HEK293 (cell line): Measurements from ENCODE around the gene GPR39.

Source experiments
- CTCF ChIA-PET: fragments of 350-600 bp; formaldehyde crosslinking; extraction: SDS; loops from one replicate; lab custom pipeline; 2021; ENCODE audit warnings: antibody characterized with exemption; lab: Yijun Ruan, JAX
- POLR2A ChIA-PET: fragments of 300-600 bp; formaldehyde crosslinking; extraction: SDS; loops from one replicate; lab custom pipeline; 2020; ENCODE audit warnings: antibody characterized with exemption, inconsistent platforms; lab: Yijun Ruan, JAX
- H3K27ac ChIP-seq: fragments of 200-500 bp; sonication (Bioruptor generic); 2 replicates; pipeline ENCODE4 v1.5.1; 2014; ENCODE audit warnings: low read depth, low read length, control low read depth, inconsistent platforms; ENCODE audit errors: extremely low read depth
- H3K36me3 ChIP-seq, 2 experiments: fragments of 200-500 bp in 1 of 2; sonication (Bioruptor generic) in 1 of 2; 1 replicate in 1 of 2; 2 replicates in 1 of 2; pipeline ENCODE4 v1.5.1; 2014 to 2017; ENCODE audit warnings: inconsistent platforms in 2 of 2, low read length in 2 of 2; ENCODE audit not compliant: control insufficient read depth in 2 of 2, insufficient read depth in 1 of 2
- H3K4me1 ChIP-seq: fragments of 200-500 bp; sonication (Bioruptor generic); 2 replicates; pipeline ENCODE4 v1.5.1; 2014; ENCODE audit warnings: mild to moderate bottlenecking, low read length, inconsistent platforms; ENCODE audit not compliant: control insufficient read depth, insufficient read depth
- H3K4me3 ChIP-seq: 2 replicates; pipeline ENCODE4 v1.5.1; 2011; ENCODE audit warnings: low read depth, mild to moderate bottlenecking, control low read depth, low read length, moderate library complexity
- H3K9me3 ChIP-seq: fragments of 200-500 bp; sonication (Bioruptor generic); 2 replicates; pipeline ENCODE4 v1.5.1; 2014; ENCODE audit warnings: low read depth, low read length, inconsistent platforms; ENCODE audit not compliant: control insufficient read depth, insufficient read depth
- BCL11A ChIP-seq: fragments of 450-650 bp; formaldehyde crosslinking; IDR thresholded peaks from 2 replicates; pipeline ENCODE4 v1.5.1; 2016; ENCODE audit warnings: low read depth, missing biosample characterization, missing genetic modification characterization
- EGR2 ChIP-seq: fragments of 450-650 bp; formaldehyde crosslinking; IDR thresholded peaks from 2 replicates; pipeline ENCODE4 v1.5.1; 2016; ENCODE audit warnings: low read depth, missing biosample characterization, missing genetic modification characterization
- IKZF3 ChIP-seq: fragments of 450-650 bp; IDR thresholded peaks from 2 replicates; pipeline ENCODE4 v1.5.0; 2018; ENCODE audit warnings: missing biosample characterization, mild to moderate bottlenecking, missing genetic modification characterization, moderate library complexity
- KLF16 ChIP-seq: fragments of 450-650 bp; formaldehyde crosslinking; IDR thresholded peaks from 2 replicates; pipeline ENCODE4 v1.5.1; 2017; ENCODE audit warnings: missing biosample characterization, missing genetic modification characterization
- WT1 ChIP-seq: fragments of 450-650 bp; formaldehyde crosslinking; IDR thresholded peaks from 2 replicates; pipeline ENCODE4 v1.5.1; 2016; ENCODE audit warnings: missing biosample characterization, missing genetic modification characterization
- YY1 ChIP-seq: fragments of 450-650 bp; formaldehyde crosslinking; IDR thresholded peaks from 2 replicates; pipeline ENCODE4 v1.5.1; 2018; ENCODE audit warnings: missing biosample characterization, missing genetic modification characterization
- ZFP41 ChIP-seq: fragments of 450-650 bp; formaldehyde crosslinking; IDR thresholded peaks from 2 replicates; pipeline ENCODE4 v1.5.1; 2016; ENCODE audit warnings: missing biosample characterization, missing genetic modification characterization, borderline replicate concordance
- ZFP69B ChIP-seq: fragments of 450-650 bp; formaldehyde crosslinking; IDR thresholded peaks from 2 replicates; pipeline ENCODE4 v1.5.1; 2016; ENCODE audit warnings: missing biosample characterization, missing genetic modification characterization
- ZNF114 ChIP-seq: fragments of 450-650 bp; formaldehyde crosslinking; IDR thresholded peaks from 2 replicates; pipeline ENCODE4 v1.5.0; 2017; ENCODE audit warnings: missing biosample characterization, missing genetic modification characterization
- ZNF24 ChIP-seq: fragments of 450-650 bp; formaldehyde crosslinking; IDR thresholded peaks from 2 replicates; pipeline ENCODE4 v1.5.1; 2016; ENCODE audit warnings: missing biosample characterization, missing genetic modification characterization
- ZNF274 ChIP-seq, 2 experiments: fragments of 200-500 bp in 1 of 2; fragments of 450-650 bp in 1 of 2; sonication (Bioruptor generic) in 1 of 2; formaldehyde crosslinking in 1 of 2; IDR thresholded peaks; 2 replicates each; pipeline versions ENCODE4 v1.5.1 to v1.6.1; 2014 to 2016; ENCODE audit warnings: borderline replicate concordance in 1 of 2, inconsistent platforms in 1 of 2, low read length in 1 of 2, missing biosample characterization in 1 of 2, missing genetic modification characterization in 1 of 2
- ZNF335 ChIP-seq: fragments of 450-650 bp; formaldehyde crosslinking; conservative IDR thresholded peaks from 2 replicates; pipeline ENCODE4 v1.5.1; 2016; ENCODE audit warnings: missing biosample characterization, missing genetic modification characterization
- ZNF341 ChIP-seq: fragments of 450-650 bp; formaldehyde crosslinking; IDR thresholded peaks from 2 replicates; pipeline ENCODE4; 2016; ENCODE audit warnings: low read depth, missing biosample characterization, missing genetic modification characterization
- ZNF596 ChIP-seq: fragments of 450-650 bp; IDR thresholded peaks from 2 replicates; pipeline ENCODE4 v1.5.0; 2018; ENCODE audit warnings: missing biosample characterization, mild to moderate bottlenecking, missing genetic modification characterization, moderate library complexity
- ZNF76 ChIP-seq: fragments of 450-650 bp; formaldehyde crosslinking; IDR thresholded peaks from 2 replicates; pipeline ENCODE4; 2016; ENCODE audit warnings: low read depth, missing biosample characterization, missing genetic modification characterization, borderline replicate concordance
- ZNF768 ChIP-seq: fragments of 450-650 bp; formaldehyde crosslinking; IDR thresholded peaks from 2 replicates; pipeline ENCODE4 v1.5.1; 2018; ENCODE audit warnings: missing biosample characterization, mild to moderate bottlenecking, missing genetic modification characterization
- TF ChIP-seq, protein P1 (sequence below): fragments of 450-650 bp; formaldehyde crosslinking; IDR thresholded peaks from 2 replicates; pipeline ENCODE4 v1.5.1; 2017; ENCODE audit warnings: missing biosample characterization, missing genetic modification characterization
- TF ChIP-seq, protein P2 (sequence below): fragments of 450-650 bp; formaldehyde crosslinking; IDR thresholded peaks from 2 replicates; pipeline ENCODE4 v1.5.1; 2016; ENCODE audit warnings: missing biosample characterization, missing genetic modification characterization
- TF ChIP-seq, protein P3 (sequence below): fragments of 450-650 bp; formaldehyde crosslinking; conservative IDR thresholded peaks from 2 replicates; pipeline ENCODE4 v1.5.1; 2016; ENCODE audit warnings: low read depth, missing biosample characterization, missing genetic modification characterization
- TF ChIP-seq, protein P4 (sequence below): IDR thresholded peaks from 2 replicates; pipeline ENCODE4 v1.6.1; 2011; ENCODE audit warnings: mild to moderate bottlenecking, low read depth, low read length, borderline replicate concordance
- TF ChIP-seq, protein P5 (sequence below): fragments of 450-650 bp; formaldehyde crosslinking; IDR thresholded peaks from 2 replicates; pipeline ENCODE4 v1.5.1; 2017; ENCODE audit warnings: missing biosample characterization, missing genetic modification characterization

GPR39 gene

DNA sequence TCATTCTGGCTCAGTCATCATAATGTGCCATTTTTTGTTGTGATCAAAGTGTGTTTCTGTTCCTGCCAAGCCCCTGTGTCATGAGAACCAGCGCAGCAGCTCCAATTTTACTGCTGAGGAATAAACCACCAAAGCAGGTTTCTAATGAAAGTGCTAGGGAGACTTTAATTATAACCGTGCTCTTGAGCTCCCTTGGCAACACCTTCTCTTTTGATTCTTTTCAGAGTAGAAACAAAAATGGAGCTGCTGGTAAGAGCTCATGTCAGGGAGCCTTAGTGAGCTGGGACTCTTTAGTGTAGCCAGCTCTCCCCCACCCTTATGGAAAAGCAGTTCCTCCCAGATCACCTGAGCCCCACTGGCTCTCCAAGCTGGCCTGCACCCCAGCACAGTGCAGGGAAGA is 179.1 kb downstream of the GPR39 start (continued):
- TF ChIP-seq ZNF274 (IDR thresholded peaks at IDR 0.05; ENCODE audit: low read length): no peak
- no peak for TF ChIP-seq ZNF274 (tag by site-specific recombination; IDR thresholded peaks at IDR 0.05; ENCODE audit: borderline replicate concordance)
- TF ChIP-seq, all 188 proteins: peak for 0

DNA sequence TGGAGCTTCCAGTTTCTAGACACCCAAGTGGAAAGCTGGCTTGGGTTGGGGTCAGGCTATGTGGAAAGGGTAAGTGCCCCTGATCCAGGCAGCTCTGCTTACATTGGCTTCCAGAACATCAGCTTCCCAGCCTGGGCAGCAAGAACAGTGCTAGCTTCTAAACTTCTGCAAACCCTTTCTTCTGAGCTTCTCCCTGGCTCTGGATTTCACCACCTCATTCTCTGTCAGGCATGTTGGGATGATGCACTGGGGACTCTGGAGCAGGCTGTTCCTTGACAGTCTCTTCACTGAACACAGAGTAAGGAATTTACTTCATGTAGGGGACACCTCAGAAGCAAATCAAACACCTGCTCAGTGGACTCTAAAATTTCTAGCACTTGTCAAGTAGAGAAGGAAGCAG is 180.6 kb downstream of the GPR39 start:
- CTCF ChIA-PET: interaction anchor here (0.6 kb wide), 1 partner anchor 321 kb away, joined by 7 read pairs; no protein-coding TSS in a partner anchor
- H3K27ac ChIP-seq: no peak overlapping the region
- TF ChIP-seq, protein P1, sequence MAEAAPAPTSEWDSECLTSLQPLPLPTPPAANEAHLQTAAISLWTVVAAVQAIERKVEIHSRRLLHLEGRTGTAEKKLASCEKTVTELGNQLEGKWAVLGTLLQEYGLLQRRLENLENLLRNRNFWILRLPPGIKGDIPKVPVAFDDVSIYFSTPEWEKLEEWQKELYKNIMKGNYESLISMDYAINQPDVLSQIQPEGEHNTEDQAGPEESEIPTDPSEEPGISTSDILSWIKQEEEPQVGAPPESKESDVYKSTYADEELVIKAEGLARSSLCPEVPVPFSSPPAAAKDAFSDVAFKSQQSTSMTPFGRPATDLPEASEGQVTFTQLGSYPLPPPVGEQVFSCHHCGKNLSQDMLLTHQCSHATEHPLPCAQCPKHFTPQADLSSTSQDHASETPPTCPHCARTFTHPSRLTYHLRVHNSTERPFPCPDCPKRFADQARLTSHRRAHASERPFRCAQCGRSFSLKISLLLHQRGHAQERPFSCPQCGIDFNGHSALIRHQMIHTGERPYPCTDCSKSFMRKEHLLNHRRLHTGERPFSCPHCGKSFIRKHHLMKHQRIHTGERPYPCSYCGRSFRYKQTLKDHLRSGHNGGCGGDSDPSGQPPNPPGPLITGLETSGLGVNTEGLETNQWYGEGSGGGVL (tag by site-specific recombination): no peak
- TF ChIP-seq ZNF341 (tag by site-specific recombination) (no peak), ZNF24 (tag by site-specific recombination) (no peak), ZNF335 (tag by site-specific recombination) (no peak), ZFP69B (tag by site-specific recombination) (no peak), IKZF3 (tag by site-specific recombination) (no peak), ZNF76 (no peak), EGR2 (tag by site-specific recombination) (no peak), ZNF596 (tag by site-specific recombination) (no peak), YY1 (tag by site-specific recombination) (no peak), BCL11A (tag by site-specific recombination) (no peak), KLF16 (tag by site-specific recombination) (no peak), ZNF768 (tag by site-specific recombination) (no peak)
- TF ChIP-seq, protein P2, sequence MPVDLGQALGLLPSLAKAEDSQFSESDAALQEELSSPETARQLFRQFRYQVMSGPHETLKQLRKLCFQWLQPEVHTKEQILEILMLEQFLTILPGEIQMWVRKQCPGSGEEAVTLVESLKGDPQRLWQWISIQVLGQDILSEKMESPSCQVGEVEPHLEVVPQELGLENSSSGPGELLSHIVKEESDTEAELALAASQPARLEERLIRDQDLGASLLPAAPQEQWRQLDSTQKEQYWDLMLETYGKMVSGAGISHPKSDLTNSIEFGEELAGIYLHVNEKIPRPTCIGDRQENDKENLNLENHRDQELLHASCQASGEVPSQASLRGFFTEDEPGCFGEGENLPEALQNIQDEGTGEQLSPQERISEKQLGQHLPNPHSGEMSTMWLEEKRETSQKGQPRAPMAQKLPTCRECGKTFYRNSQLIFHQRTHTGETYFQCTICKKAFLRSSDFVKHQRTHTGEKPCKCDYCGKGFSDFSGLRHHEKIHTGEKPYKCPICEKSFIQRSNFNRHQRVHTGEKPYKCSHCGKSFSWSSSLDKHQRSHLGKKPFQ (tag by site-specific recombination): no peak
- TF ChIP-seq, all 188 proteins: peak for 0
- Histone ChIP-seq H3K9me3 (no peaks in the 10 kb centered on the region), H3K36me3 (no peaks in the 10 kb centered on the region), H3K4me3 (no peak overlapping the region), H3K4me1 (no peaks in the 10 kb centered on the region)
- POLR2A ChIA-PET: no interaction called here

DNA sequence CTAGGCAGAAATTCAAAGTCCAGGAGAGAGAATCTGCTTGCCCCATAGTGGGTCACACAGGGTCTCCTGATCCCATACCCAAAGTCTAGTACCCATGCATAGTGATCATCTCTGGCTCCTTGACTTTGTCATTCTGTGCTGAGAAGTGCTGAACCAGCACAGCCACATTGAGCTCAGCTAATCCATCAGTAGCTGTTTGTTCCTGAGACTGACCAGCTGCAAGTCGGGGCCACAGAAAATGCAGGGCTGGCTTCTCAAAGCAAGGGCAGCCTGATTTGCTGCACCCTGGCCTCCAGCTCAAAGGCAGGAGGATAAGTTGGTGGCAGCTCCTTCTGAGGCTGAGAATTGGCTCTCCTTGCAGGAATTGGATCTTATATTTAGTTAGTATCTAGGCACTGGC is 181.2 kb downstream of the GPR39 start:
- Histone ChIP-seq H3K4me3 (no peak overlapping the region), H3K4me1 (no peaks in the 10 kb centered on the region), H3K27ac (no peak overlapping the region), H3K36me3 (no peaks in the 10 kb centered on the region), H3K9me3 (no peaks in the 10 kb centered on the region)
- POLR2A ChIA-PET: no interaction called here
- CTCF ChIA-PET: no interaction called here
- TF ChIP-seq, protein P3, sequence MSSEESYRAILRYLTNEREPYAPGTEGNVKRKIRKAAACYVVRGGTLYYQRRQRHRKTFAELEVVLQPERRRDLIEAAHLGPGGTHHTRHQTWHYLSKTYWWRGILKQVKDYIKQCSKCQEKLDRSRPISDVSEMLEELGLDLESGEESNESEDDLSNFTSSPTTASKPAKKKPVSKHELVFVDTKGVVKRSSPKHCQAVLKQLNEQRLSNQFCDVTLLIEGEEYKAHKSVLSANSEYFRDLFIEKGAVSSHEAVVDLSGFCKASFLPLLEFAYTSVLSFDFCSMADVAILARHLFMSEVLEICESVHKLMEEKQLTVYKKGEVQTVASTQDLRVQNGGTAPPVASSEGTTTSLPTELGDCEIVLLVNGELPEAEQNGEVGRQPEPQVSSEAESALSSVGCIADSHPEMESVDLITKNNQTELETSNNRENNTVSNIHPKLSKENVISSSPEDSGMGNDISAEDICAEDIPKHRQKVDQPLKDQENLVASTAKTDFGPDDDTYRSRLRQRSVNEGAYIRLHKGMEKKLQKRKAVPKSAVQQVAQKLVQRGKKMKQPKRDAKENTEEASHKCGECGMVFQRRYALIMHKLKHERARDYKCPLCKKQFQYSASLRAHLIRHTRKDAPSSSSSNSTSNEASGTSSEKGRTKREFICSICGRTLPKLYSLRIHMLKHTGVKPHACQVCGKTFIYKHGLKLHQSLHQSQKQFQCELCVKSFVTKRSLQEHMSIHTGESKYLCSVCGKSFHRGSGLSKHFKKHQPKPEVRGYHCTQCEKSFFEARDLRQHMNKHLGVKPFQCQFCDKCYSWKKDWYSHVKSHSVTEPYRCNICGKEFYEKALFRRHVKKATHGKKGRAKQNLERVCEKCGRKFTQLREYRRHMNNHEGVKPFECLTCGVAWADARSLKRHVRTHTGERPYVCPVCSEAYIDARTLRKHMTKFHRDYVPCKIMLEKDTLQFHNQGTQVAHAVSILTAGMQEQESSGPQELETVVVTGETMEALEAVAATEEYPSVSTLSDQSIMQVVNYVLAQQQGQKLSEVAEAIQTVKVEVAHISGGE (tag by site-specific recombination): no peak
- TF ChIP-seq ZFP41: no peak
- TF ChIP-seq, protein P4, sequence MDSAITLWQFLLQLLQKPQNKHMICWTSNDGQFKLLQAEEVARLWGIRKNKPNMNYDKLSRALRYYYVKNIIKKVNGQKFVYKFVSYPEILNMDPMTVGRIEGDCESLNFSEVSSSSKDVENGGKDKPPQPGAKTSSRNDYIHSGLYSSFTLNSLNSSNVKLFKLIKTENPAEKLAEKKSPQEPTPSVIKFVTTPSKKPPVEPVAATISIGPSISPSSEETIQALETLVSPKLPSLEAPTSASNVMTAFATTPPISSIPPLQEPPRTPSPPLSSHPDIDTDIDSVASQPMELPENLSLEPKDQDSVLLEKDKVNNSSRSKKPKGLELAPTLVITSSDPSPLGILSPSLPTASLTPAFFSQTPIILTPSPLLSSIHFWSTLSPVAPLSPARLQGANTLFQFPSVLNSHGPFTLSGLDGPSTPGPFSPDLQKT: no peak
- TF ChIP-seq, protein P5, sequence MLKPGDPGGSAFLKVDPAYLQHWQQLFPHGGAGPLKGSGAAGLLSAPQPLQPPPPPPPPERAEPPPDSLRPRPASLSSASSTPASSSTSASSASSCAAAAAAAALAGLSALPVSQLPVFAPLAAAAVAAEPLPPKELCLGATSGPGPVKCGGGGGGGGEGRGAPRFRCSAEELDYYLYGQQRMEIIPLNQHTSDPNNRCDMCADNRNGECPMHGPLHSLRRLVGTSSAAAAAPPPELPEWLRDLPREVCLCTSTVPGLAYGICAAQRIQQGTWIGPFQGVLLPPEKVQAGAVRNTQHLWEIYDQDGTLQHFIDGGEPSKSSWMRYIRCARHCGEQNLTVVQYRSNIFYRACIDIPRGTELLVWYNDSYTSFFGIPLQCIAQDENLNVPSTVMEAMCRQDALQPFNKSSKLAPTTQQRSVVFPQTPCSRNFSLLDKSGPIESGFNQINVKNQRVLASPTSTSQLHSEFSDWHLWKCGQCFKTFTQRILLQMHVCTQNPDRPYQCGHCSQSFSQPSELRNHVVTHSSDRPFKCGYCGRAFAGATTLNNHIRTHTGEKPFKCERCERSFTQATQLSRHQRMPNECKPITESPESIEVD (tag by site-specific recombination): no peak
- TF ChIP-seq ZNF114 (tag by site-specific recombination): no peak
- no peak for TF ChIP-seq WT1 (tag by site-specific recombination)
